ENCODE results near the gene TCN2.

DNA sequence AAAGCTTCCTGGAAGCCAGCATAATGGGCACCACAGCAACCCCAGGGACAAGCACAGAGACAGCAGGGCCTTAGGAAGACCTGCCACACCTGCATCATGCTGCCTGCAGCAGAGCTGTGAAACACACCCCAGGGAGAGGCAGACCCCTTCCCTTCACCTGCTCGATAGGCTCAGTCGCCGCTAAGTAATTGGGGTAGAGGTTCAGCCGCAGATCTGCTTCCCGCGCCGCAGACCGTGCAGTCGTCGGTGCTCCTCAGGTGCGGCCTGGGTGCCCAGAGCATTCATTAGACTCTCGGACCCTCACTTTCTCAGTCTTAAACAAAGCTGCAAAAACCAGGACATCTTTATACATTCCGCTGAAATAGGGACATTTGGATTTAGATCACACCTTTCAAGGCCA is 57.8 kb downstream of the TCN2 start:
- TF ChIP-seq RAD21 (IDR thresholded peaks at IDR 0.05; ENCODE audit: low read length) (no peak), POLR2A (IDR thresholded peaks at IDR 0.05; ENCODE audit: low read depth, low read length) (no peak), CTCF (conservative IDR thresholded peaks at IDR 0.05; ENCODE audit: low read depth, low read length) (no peak), RFX5 (IDR thresholded peaks at IDR 0.05; ENCODE audit: low read depth, low read length) (no peak), MAFK (IDR thresholded peaks at IDR 0.05; ENCODE audit: low read depth, low read length) (no peak), CEBPB (IDR thresholded peaks at IDR 0.05; ENCODE audit: low read depth, low read length) (no peak), CHD1 (IDR thresholded peaks at IDR 0.05; ENCODE audit: low read depth, low read length) (no peak)
- TF ChIP-seq, protein P1, sequence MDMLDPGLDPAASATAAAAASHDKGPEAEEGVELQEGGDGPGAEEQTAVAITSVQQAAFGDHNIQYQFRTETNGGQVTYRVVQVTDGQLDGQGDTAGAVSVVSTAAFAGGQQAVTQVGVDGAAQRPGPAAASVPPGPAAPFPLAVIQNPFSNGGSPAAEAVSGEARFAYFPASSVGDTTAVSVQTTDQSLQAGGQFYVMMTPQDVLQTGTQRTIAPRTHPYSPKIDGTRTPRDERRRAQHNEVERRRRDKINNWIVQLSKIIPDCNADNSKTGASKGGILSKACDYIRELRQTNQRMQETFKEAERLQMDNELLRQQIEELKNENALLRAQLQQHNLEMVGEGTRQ (IDR thresholded peaks at IDR 0.05; ENCODE audit: low read depth, low read length) = no peak
